Nephron (organoid): ENCODE results near the gene HS6ST1.

ENCODE experiments used
- H3K27ac Mint-ChIP-seq, 3 experiments: 2 replicates each; pipeline ENCODE4 v1.8.0; 2020; ENCODE audit warnings: mixed read lengths in 3 of 3, mild to moderate bottlenecking in 2 of 3, moderate library complexity in 1 of 3
- H3K27me3 Mint-ChIP-seq: 2 replicates; pipeline ENCODE4 v1.8.0; 2021; ENCODE audit warnings: low read depth, mild to moderate bottlenecking, moderate library complexity, mixed read lengths
- H3K36me3 Mint-ChIP-seq: 2 replicates; pipeline ENCODE4 v1.8.0; 2020; ENCODE audit warnings: low read depth, mixed read lengths
- H3K4me1 Mint-ChIP-seq: 2 replicates; pipeline ENCODE4 v1.8.0; 2020; ENCODE audit warnings: mixed read lengths
- H3K4me3 Mint-ChIP-seq, 3 experiments: 2 replicates each; pipeline ENCODE4 v1.8.0; 2020; ENCODE audit warnings: mild to moderate bottlenecking in 3 of 3, mixed read lengths in 3 of 3, moderate library complexity in 2 of 3
- H3K9me3 Mint-ChIP-seq: 2 replicates; pipeline ENCODE4 v1.8.0; 2020; ENCODE audit warnings: mixed read lengths
- TF ChIP-seq, protein P1 (sequence below), 3 experiments: fragments of 200-600 bp; sonication (generic); IDR thresholded peaks; one replicate each; pipeline ENCODE4 v1.5.0; 2021; ENCODE audit warnings: antibody characterized with exemption in 3 of 3; ENCODE audit not compliant: unreplicated experiment in 3 of 3

The HS6ST1 gene

DNA sequence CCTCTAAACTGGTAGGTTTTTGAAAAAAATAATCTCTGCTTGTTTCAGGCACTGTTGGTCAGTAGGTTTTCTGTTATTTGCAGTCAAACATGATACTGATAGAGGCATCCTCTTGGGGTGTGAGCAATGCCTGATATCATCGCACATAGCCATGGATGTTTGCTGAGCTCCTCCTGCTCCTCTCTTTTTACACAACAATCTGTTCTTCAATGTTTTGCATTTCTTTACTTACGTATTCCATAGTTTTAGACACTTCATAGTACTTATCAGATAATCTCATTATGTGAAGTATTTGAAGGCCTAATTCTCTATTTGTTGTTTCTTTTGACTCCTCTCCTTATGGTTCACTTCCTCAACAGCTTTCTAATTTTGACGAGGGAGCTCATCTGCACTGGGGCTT, 23.0 kb upstream of the HS6ST1 start:
- Mint-ChIP-seq H3K27me3 (no peaks in the 10 kb centered on the region), H3K9me3 (peaks cover 16% of the 10 kb centered on the region), H3K36me3 (peaks cover 15% of the 10 kb centered on the region), H3K4me1 (no peaks in the 10 kb centered on the region), H3K27ac (no peak overlapping the region), H3K4me3 (no peak overlapping the region)
- TF ChIP-seq, protein P1, sequence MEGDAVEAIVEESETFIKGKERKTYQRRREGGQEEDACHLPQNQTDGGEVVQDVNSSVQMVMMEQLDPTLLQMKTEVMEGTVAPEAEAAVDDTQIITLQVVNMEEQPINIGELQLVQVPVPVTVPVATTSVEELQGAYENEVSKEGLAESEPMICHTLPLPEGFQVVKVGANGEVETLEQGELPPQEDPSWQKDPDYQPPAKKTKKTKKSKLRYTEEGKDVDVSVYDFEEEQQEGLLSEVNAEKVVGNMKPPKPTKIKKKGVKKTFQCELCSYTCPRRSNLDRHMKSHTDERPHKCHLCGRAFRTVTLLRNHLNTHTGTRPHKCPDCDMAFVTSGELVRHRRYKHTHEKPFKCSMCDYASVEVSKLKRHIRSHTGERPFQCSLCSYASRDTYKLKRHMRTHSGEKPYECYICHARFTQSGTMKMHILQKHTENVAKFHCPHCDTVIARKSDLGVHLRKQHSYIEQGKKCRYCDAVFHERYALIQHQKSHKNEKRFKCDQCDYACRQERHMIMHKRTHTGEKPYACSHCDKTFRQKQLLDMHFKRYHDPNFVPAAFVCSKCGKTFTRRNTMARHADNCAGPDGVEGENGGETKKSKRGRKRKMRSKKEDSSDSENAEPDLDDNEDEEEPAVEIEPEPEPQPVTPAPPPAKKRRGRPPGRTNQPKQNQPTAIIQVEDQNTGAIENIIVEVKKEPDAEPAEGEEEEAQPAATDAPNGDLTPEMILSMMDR (IDR thresholded peaks at IDR 0.05; ENCODE audit: unreplicated experiment in 3 of 3), result no peak

DNA sequence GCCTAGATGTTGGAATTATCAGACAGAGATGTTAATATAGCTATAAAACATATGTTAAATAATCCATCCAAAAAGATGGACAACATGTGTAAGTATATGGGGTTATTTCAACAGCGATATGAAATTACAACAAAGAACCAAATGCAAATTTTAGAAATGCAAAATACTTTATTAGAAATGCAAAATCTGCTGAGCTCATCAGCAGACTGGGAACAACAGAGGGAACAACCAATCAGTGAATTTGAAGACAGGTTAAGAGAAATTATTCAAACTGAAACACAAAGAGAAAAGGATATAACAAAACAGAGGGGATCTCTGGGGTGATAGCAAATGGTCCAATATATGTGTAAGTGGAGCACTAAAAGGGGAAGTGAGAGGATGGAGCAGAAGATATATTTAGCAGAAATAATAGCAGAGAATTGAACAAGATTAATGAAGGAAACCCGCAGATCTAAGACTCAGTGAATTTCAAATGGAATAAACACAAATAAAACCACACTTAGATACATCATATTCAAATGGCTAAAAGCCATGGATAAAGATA, 13.5 kb upstream of the HS6ST1 start:
- Mint-ChIP-seq H3K4me1 (no peaks in the 10 kb centered on the region), H3K9me3 (peaks cover 34% of the 10 kb centered on the region), H3K27me3 (no peaks in the 10 kb centered on the region), H3K4me3 (no peak overlapping the region), H3K36me3 (peaks cover 20% of the 10 kb centered on the region), H3K27ac (no peak overlapping the region)
- TF ChIP-seq, protein P1 (IDR thresholded peaks at IDR 0.05; ENCODE audit: unreplicated experiment in 3 of 3), result no peak

DNA sequence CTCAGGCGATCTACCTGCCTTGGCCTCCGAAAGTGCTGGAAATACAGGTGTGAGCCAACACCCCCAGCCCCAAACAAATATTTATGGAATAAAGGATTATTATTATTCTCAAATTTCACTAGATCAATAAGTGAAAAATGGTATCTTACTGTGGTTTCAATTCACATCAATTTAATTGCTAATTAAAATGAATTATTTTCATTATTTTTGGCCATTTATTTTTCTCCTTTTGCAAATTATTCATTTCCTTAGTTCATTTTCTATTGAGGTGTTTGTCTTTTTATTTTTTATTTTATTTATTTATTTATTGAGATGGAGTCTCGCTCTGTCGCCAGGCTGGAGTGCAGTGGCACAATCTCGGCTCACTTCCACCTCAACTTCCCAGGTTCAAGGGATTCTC, 11.9 kb upstream of the HS6ST1 start:
- H3K27ac Mint-ChIP-seq, result no peak overlapping the region

DNA sequence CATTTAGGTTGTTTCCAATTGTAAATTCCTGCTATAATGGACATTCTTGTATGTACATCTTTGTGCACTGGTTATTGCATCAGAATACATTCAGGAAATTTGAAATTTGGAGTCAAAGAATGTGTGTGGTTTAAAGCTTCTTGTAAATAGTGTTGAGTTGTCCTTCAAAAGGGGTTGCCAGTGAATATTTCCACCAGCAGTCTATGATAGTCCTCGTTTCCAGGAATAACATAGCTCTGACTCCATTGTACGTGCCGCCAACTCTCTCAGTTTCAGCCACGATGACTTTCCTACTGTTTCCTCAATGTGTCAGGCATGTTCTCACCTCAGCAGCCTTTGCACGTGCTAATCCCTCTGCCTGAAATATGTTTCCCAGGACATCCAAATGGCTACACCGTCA, 10.9 kb upstream of the HS6ST1 start:
- no peak overlapping the region for H3K4me3 Mint-ChIP-seq
- peaks cover 5% of the 10 kb centered on the region for H3K27me3 Mint-ChIP-seq
- peaks cover 26% of the 10 kb centered on the region for H3K9me3 Mint-ChIP-seq
- TF ChIP-seq, protein P1 (IDR thresholded peaks at IDR 0.05; ENCODE audit: unreplicated experiment in 3 of 3), result no peak
- no peak overlapping the region for H3K27ac Mint-ChIP-seq
- H3K4me1 Mint-ChIP-seq, result no peaks in the 10 kb centered on the region
- H3K36me3 Mint-ChIP-seq, result peaks cover 20% of the 10 kb centered on the region

More for the DNA sequence above, 11.9 kb upstream of the HS6ST1 start:
- TF ChIP-seq, protein P1 (IDR thresholded peaks at IDR 0.05; ENCODE audit: unreplicated experiment in 3 of 3), result no peak
- H3K4me3 Mint-ChIP-seq, result no peak overlapping the region
- H3K27me3 Mint-ChIP-seq, result peaks cover 5% of the 10 kb centered on the region
- peaks cover 29% of the 10 kb centered on the region for H3K9me3 Mint-ChIP-seq
- peaks cover 20% of the 10 kb centered on the region for H3K36me3 Mint-ChIP-seq
- no peaks in the 10 kb centered on the region for H3K4me1 Mint-ChIP-seq

DNA sequence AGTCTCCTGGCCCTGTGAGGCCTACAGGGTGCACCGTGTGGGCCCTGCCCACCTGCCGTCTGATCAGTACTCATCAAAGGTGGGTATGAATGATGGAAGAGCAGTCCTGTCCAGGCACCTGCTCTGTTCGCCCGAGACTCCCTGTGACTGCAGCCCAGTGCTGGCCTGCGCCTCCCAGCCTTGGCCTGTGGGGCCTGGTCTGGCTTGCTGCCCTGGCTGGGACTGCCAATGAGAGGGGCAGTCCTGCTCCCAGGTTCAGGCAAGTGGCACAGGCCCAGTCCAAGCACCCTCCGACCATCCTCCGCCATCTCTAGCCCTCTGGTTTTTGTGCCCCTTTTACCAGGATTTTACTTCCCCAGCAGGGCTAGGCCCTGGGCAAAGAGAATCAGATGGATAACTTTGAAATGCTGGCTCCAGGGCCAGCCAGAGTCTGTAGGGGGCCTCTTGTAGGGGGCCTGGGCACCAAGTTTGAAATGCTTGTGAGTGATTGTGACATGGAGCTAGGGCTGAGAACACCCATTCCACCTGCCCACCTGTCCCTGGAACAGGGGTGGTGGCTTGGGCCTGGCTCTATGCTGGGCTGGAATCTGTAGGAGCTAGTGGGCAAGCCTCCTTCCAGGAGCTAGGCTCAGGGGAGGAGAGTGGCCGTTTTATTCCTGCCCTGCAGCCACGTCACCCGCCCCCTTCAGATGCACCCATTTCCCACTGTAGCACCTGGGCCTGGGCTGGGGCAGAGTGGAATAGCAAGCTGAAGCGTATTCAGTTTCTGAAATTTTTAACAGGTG, 8.7 kb upstream of the HS6ST1 start:
- Mint-ChIP-seq H3K4me3 (no peak overlapping the region), H3K27ac (no peak overlapping the region)

More for the DNA sequence above, 8.7 kb upstream of the HS6ST1 start:
- Mint-ChIP-seq H3K27me3 (peaks cover 5% of the 10 kb centered on the region), H3K36me3 (peaks cover 11% of the 10 kb centered on the region), H3K9me3 (peaks cover 12% of the 10 kb centered on the region), H3K4me1 (peaks cover 4% of the 10 kb centered on the region)
- TF ChIP-seq, protein P1 (IDR thresholded peaks at IDR 0.05; ENCODE audit: unreplicated experiment in 3 of 3), result no peak
